SIG-M5 (cell line): Measurements from ENCODE around the gene PUS1.
"Not testable (repeated sequence)": the region's sequence is repeated elsewhere in the genome, so short reads cannot be mapped to it uniquely, and the experiment has no call there.

Experiments
- DNase-seq: peaks from one replicate; lab custom pipeline; 2025; lab: John Stamatoyannopoulos, UW

Gene PUS1

DNA sequence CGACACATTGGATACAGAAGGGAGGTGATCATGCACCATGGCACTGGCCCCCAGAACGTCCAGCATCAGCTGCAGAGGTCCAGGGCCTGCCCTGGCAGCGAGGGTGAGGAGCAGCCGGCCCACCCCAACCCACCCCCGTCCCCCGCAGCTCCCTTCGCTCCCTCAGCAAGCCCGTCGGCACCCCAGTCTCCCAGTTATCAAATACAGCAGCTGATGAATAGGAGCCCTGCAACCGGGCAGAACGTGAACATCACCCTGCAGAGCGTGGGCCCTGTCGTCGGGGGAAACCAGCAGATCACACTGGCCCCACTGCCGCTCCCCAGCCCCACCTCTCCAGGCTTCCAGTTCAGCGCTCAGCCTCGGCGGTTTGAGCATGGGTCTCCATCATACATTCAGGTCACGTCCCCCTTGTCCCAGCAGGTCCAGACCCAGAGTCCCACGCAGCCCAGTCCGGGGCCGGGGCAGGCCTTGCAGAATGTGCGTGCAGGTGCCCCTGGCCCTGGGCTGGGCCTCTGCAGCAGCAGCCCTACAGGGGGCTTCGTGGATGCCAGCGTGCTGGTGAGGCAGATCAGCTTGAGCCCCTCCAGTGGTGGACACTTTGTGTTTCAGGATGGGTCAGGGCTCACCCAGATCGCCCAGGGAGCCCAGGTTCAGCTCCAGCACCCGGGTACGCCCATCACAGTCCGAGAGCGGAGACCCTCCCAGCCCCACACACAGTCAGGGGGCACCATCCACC is 31.7 kb downstream of the PUS1 start:
- DNase-seq = not testable (repeated sequence)

DNA sequence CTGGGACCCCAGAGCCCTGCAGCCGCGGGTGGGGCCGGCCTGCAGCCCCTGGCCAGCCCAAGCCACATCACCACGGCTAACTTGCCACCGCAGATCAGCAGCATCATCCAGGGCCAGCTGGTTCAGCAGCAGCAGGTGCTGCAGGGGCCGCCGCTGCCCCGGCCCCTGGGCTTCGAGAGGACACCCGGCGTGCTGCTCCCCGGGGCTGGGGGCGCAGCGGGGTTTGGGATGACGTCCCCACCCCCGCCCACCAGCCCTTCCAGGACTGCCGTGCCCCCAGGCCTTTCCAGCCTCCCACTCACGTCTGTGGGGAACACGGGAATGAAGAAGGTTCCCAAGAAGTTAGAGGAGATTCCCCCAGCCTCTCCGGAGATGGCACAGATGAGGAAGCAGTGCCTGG is 32.3 kb downstream of the PUS1 start:
- DNase-seq = not testable (repeated sequence)

DNA sequence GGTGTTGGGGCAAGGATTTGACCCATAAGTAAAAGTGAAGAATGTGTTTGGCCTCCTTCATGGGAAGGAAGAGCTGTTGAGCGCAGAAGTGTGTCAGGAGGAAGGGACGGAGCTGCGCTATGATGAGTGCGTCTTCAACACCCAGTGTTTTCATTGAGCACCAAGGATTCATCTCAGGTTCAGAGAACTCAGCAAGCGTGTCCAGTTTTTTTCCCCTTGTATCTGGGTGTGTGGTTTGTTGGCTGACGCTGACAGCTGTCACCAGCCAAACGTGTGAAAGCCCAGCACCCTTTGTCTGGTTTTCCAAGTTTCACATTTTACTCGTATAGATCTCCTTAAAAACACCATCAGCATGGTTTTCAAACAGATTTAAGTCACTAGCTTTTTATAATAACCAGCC is 33.0 kb downstream of the PUS1 start:
- no peak for DNase-seq

DNA sequence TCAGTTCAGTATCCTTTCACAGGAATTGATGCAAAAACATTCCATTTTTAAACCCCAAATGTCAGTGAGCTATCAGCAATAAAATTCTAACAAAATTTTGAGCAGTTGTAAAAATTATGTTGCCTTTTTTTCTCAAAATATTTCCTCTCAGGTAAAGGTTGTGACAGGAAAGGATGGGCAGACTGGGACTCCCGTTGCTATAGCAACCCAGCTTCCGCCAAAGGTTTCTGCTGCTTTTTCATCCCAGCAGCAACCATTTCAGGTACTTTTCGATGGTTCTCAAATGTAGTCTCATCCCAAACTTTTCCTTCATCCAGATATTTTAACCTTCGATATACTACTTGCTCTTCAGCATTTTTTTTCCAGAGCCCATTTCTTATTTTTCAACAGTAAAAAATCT is 34.3 kb downstream of the PUS1 start:
- DNase-seq = no peak

DNA sequence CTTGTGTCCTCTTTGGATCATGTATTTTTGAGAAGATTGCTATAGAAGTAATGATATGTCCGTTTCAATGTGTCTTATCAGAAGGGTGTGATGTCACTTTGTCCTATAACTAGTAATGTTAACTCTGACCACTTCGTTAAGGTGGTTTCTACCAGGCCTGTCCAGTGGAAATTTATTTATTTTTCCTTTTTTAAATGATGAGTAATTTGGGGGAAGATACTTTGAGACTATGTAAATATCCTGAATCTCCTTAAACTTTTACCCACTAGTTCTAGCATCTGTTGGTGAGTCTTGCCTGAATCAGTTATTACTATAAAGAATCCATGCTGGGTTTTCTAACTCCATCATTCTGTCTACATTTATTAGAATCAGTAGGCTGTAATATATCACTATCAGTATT is 36.0 kb downstream of the PUS1 start:
- DNase-seq = no peak

DNA sequence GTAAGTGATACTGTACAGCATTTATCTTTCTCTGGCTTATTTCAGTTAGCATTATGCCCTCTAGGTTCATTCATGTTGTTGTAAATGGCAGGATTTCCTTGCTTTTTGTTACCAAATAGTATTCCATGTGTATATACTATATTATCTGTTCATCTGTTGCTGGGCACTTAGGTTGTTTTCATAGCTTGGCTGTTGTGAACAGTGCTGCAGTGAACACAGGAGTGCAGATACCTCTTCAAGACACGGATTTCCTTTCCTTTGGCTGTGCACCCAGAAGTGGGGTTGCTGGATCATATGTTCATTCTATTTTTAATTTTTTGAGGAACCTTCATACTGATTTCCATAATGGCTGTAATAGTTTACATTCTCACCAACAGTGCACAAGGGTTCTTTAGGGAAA is 42.1 kb downstream of the PUS1 start:
- no peak for DNase-seq

DNA sequence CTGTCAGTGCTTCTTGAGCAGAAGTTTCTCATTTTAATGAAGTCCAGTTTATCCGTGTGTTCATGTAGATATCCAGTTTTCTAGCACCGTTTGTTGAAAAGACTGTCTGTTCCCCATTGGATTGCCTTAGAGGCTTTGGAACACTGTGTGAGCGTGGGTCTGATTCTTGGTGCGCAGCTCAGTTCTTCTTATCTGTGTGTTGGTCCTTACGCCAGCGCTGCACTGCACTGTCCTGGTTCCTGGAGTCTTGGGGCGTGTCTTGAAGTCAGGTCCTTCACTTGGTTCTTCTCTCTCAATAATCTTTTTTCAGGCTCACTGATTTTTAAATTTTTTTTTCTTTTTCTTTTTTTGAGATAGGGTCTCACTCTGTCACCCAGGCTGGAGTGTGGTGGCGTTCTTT is 46.2 kb downstream of the PUS1 start:
- DNase-seq = no peak

DNA sequence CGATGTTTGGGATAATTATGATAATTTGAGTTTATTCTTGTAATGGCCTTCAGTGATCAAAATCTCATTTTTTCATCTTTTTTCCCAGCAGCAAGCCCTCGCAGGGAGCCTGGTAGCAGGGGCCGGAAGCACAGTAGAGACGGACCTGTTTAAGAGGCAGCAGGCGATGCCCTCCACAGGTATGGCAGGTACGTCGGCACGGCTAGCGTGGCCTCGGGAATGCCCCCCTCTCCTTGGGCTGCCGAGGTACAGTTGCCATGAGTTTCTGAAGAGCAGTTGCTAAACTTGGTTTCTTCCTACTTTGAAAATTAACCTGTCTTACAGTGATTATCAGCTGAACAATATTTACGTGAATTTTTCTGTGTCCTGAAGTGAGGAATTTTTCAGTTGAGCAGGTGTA is 50.5 kb downstream of the PUS1 start:
- no peak for DNase-seq

DNA sequence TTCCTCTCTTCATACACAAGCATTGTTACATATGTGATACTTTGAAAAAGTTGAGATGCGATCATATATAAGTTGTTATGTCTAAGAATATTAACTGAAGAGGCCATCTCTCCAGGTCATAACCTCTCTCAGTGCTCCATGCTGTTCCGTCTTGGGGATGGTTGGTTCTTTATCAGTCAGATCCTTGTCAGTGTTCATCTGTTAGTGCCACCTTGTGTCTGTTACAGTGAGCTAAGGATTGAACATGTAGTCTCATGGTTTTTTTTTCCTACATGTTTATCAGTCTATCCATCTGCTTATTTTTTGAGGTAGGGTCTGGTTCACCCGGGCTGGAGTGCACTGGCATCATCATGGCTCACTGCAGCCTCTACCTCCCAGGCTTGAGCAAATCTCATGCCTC is 51.2 kb downstream of the PUS1 start:
- no peak for DNase-seq

DNA sequence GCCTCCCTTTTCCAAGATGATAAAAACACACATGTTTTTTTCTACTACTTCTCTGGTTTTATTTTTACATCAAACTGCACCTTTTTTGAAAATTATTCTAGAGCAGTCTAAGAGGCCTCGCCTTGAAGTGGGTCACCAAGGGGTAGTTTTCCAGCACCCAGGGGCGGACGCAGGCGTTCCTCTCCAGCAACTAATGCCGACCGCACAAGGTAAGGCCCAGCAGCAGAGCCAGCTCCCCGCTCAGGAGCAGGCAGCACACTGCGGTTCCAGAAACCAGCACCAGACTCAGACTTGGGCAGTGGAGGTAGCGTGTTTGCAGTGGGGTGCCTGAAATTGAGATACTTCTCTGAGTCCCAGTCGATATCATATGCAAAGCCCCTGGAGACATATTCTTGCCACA is 52.3 kb downstream of the PUS1 start:
- no peak for DNase-seq

DNA sequence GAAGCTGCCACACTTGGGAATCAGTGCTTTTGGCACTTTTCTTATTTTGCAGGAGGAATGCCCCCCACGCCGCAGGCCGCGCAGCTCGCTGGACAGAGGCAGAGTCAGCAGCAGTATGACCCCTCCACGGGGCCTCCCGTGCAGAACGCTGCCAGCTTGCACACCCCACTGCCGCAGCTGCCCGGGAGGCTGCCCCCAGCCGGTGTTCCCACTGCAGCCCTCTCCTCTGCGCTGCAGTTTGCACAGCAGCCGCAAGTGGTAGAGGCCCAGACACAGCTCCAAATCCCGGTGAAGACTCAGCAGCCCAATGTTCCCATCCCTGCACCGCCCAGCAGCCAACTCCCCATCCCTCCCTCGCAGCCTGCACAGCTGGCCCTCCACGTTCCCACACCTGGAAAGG is 53.0 kb downstream of the PUS1 start:
- DNase-seq = no peak

DNA sequence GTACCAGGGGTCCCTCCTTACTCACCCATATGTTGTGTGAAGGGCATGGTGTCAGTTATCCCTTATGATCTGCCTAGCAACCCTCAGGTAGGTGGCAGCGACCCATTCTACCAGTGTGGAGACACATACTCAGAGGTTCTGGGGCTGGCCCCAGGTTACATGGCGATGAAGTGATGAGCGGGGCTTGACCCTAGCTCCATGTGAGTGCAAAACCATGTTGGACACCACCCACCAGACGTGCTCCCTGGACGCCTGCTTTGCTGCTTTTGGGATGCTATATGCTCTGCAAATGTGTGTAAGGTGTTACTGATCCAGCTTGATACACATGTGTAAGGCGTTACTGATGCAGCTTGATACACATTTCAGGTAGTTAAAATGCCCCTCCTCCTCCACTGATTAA is 54.0 kb downstream of the PUS1 start:
- DNase-seq = no peak

DNA sequence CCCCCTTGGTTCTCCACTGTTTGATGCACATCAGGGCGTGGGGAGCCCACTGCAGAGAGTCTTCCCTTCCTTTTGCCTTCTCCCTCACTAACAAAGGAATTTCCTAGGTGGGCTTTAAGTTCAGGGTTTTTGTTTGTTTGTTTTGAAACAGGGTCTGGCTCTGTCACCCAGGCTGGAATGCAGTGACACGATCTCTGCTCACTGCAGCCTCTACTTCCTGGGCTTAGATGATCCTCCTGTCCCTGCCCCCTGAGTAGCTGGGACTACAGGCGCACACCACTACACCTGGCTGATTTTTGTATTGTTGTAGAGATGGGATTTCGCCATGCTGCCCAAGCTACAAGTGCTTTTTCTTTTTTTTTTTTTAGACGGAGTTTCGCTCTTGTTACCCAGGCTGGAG is 54.5 kb downstream of the PUS1 start:
- no peak for DNase-seq

DNA sequence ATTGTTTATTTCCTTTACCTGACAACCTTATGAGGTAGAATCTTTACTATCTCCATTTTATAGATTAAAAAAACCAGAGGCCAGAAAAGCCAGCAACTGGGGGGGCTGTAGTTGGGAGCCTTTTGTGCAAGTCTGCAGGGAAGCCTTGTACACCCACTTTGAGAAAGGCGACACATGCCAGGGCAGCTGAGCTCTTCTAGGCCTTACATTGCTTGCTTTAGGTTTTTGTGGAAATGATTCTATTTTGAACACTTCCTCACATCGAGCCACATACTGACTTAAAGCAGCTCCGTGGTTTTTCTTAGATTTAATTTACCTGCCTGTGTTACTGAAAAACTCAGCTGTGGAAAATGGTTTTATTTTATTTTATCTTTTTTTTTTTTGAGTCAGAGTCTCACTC is 55.3 kb downstream of the PUS1 start:
- no peak for DNase-seq

DNA sequence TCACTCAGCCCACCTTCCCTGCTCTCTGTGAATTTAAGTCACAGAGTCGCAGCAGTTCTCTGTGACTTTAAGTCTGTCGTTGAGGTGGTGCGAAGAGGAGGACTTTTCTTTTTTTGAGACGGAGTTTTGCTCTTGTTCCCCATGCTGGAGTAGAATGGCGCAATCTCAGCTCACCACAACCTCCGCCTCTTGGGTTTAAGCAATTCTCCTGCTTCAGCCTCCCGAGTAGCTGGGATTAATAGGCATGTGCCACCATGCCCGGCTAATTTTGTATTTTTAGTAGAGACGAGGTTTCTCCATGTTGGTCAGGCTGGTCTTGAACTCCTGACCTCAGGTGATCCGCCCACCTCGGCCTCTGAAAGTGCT is 56.4 kb downstream of the PUS1 start:
- DNase-seq = peak; percentile 58

DNA sequence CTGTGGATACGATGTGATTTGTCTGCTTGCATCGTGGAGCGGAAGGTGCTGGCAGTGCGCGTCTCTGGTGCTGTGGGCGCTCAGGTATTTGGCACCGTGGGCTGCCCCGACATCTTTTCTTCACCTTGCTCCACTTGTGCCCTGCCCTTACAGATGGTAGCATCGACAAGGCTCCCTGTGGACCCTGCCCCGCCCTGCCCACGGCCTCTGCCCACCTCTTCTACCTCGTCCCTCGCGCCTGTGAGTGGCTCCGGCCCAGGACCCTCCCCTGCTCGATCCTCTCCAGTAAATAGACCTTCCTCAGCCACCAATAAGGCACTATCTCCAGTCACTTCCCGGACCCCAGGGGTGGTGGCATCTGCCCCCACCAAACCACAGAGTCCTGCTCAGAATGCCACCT is 57.3 kb downstream of the PUS1 start:
- DNase-seq = no peak

DNA sequence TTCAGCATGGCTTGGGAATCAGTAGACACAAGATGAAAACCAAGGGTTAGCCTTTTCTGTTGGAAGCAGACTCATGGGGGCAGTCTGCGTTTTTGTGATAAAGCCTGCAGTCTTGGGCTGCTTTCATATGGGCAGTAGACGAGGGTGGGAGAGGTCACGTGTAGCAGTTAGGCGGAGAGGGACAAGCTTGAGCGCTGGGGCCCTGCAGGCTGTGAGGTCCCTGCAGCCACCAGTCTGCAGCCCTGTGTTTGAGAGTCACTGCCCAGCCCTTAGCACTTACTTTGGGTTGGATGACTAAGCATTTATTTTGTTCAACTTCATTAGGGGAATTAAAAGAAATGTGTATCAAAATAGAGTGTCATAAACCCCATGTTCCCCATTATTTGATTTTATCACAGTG is 57.8 kb downstream of the PUS1 start:
- DNase-seq = no peak

DNA sequence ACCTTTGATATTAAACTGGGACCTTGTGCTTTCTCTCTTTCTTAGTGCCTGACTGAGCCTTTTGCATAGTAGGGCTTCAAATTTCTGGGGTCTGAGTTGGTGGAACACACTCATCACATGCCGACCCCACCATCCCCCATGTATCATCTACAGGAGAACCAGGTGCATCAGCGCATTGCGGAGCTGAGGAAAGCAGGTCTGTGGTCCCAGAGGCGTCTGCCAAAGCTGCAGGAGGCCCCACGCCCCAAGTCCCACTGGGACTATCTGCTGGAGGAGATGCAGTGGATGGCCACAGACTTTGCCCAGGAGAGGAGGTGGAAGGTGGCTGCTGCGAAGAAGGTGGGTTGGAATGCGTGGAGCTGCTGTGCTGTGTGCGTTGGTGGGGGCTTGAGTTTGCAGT is 58.5 kb downstream of the PUS1 start:
- no peak for DNase-seq

DNA sequence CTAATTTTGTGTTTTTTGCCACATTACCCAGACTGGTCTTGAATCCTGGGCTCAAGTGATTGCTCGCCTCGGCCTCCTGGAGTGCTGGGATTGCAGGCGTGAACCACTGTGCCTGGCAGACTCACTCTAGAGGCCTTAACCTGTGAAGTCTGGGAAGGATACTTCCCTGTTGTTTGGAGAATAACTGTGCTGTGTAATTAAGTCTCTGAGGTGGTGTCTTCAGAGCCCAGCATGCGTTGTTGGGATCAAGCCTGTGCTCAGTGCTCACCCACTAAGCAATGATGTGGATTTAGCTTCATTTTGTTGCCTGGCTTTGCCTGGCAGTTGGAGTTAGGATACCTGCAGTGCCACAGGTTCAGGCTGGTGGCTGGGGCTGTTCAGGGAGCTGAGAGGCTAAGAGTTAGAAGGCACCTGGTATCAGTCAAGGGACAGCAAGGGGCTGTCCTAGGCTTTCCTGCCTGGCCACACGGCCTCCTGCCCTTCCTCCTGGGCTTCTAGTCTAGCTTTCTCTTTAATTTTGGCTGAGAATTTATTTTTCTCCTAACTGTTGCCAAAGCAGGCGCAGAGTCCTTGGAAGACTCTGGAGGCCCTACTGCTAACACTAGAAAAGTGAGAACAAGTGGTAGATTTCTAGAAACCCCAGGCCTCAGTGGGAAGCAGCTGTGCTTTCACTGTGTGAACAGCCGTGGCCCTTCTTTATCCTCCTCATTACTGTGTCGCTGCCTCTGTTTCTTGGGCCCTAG is 59.1 kb downstream of the PUS1 start:
- no peak for DNase-seq

DNA sequence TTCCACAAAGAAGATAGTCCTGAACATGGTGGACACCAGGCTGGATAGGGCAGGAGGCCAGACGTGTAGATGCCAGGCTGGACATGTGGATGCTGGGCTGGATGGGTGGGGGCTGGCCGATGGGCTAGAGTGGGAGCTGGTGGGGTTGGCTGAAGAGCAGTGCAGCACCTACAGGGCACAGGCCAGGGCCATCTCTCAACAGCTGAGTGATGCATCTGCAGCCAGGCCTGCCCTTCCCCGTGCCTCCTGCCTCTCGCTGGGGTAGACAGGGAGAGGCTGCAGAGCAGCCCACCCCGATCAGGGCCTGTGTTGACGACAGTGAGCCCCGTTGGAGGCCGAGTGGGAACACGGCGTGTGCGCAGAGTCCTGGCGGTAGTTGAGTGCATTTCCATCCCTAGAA is 59.9 kb downstream of the PUS1 start:
- DNase-seq = no peak

DNA sequence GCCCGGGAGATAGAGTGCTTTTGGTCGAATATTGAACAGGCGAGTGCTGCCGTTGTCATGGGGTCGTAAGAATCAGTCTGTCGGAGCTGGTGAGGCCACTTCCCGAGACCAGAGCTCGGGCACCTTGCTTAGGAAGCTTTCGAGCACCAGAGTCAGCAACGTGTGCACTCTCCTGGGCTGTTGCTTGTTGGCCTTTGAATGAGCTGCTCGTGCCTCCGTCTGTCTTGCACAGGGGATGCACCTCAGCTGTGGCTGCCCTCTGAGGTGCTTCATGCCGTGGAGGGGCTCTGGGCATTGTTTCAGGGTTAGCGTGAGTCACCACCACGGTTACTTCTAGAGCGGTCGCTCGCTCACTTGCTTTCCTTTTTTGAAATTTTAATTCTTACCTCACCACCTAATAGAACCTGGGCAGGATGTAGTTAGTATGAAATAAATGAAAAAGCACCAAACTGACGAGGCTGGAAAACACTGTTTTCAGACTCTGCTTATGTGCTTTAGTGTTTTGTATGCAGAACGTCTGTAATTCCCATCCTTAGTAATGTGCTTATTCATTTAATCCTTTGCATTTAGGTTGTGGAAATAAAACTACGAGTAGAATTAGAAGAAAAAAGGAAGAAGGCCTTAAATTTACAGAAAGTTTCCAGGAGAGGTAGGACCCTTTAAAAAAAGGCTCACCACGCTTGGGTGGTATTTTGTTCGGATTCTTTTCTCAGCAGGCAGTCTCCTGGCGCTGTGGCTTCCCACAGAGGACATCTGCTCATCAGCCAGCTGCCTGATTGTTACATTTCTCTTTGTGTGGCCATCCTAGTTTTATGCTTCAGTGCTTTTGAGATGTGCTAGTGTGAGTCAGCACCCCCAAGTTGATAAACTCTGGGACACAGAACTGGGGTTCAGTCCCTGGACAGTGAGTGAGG is 61.2 kb downstream of the PUS1 start:
- DNase-seq = no peak

DNA sequence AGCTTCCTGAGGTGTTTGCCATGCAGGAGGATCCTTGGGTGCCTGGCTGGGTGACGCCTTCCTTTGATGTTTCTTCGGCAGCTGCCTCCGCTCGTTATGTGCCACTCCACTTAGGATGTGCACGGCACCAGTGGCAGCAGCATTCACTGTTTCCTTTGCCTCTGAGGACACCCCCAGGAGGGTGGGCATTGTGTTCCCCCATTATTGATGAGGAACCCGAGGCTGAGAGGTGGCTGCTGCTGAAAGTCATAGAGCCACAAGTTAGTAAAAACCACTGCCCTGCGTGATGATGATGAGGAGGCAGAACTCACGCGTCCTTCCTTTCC is 61.9 kb downstream of the PUS1 start:
- no peak for DNase-seq

DNA sequence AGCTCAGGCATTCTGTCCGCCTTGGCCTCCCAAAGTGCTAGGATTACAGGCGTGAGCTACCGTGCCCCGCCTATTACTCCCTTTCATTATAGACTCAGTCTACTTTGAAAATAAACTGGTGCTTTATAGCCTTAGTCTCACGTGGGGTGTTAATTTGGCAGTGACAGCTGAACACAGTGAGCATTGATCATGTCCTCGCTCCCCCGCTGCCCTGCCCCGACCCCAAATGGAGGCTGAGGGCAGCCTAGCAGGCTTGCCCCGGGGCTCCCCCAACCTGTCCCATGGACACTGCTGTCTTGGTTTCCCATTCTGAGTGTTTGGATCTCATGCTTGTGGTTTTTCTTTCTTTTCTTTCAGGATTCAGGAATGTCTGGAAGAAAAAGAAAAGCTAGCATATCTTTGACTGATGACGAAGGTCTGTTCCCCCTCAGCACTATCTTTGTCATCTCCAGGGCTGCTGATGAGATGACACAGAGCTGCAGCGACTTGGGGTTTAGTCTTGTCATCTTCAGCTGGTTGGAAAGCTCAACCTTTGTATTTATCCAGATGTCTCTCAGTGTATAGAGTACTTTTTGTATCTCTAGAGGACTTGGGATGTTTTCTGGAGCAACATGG is 62.8 kb downstream of the PUS1 start:
- DNase-seq = no peak
